DLD1 (cell line): ENCODE results near the gene SLC35F1.

Experiments
- in situ Hi-C: cut with HindIII; loops from 2 replicates; pipeline ENCODE4 v1.10.0; 2017; ENCODE audit warnings: low sequenced_read_pairs

Gene SLC35F1

DNA sequence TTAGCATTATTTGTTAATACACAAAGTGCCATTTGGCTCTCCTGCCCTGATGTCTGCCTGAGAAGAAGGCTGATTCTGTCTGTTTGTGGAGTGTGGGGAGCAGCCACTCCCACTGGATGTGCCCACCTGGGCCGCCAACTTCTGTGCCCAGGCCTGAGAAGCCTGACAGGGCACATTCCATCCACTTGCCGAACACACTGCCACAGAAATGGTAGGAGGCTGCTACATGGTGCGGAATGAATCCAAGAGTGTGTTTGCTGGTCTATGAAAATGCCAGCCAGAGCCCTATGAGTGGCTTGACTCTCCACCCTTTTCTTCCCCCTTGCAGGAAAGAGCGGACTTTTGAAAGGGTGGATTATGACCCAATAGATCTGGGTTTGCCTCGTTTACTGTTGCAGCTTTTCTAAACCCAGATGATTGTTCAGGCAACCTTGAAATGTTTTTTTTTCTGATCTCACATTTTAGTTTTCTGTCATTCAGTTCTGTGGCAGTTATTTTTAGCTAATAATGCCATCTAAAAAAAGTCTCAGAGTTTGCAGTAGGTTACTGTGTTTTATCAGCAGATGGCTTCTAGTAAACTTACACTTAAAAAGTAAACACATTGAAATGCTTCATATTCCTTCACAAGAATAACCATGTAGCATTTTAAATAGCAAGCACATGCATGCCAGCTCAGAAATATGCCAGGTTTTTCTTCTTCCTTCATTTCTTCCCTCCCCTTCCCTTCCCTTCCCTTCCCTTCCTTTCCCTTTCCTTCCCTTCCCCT, 196.5 kb downstream of the SLC35F1 start:
- in situ Hi-C loops: no loop called here

DNA sequence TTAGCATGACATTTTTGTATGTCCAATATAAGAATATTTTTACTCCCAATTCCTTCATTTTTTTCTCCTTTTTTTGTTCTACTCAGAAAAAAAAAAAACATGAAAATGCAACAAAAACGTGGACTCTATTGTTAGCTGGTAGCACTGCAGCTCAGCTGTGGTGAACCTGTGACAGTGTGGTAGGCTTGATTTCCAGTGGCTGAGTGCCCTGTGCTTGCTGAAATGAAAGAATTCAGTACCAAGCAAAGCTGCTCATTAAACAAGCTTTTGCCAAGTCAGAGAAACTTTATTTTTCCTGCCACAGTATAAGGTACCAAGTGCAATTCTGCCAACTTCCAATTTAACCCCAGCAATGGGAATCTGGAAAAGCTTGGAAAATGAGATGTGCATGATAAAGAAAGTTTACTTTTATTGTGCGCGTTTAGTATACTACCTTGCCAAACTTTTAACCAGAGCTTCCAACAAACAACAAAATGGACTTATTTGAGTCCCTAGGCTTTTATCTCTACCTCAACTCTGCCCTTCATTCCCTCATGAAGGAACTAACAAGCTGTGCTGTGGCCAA, 215.2 kb downstream of the SLC35F1 start:
- in situ Hi-C loops: no loop called here

DNA sequence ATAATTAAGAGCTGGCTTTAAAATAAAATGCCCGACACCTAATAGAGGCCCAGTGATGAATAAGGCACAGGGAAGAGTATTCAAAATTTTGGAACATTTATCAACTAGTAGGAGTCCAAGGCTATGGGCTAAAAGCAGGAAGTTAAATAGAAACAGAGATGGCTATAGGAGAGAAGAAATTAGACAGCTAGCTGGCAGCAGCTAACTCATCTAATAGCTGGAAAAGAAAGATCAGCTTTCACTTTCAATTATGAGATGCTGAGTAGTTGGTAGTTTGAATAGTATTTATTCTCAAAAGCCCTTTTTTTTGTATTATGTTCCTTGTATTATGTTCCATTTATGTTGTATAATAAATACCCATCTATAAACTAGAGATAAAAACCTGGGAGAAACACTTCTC, 215.7 kb downstream of the SLC35F1 start:
- in situ Hi-C loops: no loop called here

DNA sequence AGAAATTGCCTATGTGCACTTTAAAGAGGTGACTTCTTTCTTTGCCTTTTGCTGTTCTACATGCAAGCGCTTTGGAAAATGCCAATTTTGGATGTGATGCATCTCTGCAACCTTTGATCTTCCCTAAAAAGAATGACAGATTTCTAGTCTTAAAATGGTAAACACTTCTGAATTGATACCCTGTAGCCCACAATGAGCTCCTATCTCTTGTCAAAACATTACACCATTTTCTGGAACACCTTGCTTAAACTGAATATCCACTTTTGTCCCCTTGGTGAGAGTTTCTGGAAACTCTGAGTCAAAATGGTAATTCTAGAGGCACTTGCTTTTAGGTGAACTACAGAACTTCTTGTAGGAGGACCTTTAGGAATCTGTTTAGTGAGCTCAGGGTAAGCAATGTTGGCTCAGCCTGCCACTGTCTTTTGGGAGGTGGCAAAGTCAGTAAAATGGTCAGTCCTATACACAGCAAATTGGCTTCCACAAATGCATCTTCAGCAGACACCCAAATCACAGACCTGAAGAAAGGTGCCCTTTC, 216.5 kb downstream of the SLC35F1 start:
- in situ Hi-C loops: no loop called here

DNA sequence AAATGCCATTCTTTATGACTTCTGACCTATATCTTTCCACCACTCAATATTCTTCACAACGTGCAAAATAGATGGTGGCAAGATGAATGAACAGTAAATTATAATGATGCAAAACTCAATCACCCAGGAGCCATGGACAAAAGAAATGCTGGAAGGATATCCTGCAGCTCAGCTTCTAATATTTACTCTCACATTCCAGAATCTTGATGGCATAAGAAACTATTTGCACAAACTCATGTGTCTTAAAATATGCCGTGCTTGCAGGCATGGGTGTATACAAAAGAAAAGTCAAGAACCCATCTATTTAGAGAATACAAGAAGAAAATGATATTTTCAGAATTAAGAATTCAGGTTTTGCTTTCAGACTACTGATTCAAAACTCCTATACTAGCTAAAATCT, 217.8 kb downstream of the SLC35F1 start:
- in situ Hi-C loops: no loop called here

DNA sequence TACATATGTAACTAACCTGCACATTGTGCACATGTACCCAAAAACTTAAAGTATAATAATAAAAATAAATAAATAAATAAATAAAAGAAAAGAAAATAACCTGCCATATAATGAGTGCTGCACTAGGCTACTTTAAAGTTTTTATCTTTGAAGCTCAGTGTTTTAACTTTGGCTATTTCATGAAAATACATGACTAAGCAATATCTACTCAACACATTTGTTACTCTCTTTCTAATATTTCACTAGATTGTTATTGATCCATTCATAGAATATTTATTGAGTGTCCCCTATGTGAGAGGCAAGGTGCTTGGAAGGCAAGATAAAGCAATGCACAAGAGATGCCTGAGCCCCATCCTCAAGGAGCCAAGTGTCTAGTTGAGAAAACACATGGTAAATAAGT, 221.7 kb downstream of the SLC35F1 start:
- in situ Hi-C loops: no loop called here

DNA sequence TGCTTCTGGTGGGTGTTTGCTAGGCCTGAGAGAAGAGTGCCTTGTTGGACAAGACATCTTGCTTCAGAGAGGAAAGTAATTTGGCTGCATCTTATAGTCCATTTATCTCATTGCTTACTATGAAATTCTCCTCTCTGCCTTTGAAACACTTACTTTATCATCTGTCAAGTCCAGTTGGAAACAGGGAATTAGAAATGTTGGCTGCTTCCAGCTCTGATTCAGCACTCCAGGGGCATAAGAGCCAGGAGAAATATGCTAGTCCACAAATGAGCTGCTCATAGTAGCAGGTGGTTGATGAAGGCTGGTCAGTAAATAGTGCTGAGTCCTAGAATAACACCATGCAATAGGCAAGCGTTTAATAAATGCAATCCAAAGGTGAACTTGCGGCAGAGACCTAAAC, 227.1 kb downstream of the SLC35F1 start:
- in situ Hi-C loops: no loop called here

DNA sequence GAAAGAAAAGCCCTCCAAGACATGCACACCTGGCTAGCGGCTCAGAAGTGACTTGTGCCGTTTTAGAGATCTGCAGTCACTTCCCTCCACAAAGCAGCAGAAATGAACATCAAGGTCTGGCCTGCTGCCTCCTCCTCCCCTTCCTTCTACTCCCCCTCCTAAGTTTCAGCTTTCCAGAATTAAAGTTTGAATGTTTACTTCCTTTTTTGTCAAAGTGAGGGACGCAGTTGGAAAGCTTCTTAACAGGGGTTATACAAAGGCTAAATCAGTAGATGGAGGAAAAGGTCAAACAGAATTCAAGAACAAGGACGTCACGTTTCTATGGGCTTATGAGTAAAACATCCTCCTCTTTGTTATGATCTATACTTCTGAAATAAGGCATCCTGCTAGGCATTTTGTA, 227.7 kb downstream of the SLC35F1 start:
- in situ Hi-C loops: no loop called here

DNA sequence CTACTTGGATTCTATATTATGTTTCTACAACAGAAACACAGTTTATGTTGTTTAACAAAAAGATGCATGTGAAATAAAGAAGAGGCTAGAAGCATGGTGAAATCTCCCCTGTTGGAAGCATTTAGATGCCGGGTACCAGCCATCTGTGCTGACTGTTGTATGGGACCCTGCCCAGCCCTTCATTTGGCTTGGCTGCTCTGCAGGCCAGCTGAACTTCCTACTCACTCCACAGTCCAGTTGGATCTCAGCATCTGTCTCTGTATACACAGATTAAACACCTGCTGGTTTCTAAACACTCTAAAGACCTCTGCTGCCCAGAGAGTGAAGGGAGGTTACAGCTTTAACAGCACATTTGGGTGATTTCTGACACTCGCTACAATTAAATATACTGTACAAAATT, 228.3 kb downstream of the SLC35F1 start:
- in situ Hi-C loops: no loop called here

DNA sequence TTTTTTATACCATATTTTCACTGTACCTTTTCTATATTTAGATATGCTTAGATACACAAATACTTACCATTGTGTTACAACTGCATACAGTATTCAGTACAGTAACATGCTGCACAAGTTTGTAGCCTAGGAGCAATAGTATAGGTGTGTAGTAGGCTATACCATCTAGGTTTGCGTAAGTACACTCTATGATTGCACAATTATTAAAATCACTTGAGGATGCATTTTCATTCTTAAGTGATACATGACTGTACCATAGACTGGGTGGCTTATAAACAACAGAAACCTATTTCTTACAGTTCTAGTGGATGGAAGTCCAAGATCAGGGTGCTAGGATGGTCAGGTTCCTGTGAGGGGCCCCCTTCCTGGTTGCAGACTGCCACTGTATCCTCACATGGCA, 234.1 kb downstream of the SLC35F1 start:
- in situ Hi-C loops: no loop called here

DNA sequence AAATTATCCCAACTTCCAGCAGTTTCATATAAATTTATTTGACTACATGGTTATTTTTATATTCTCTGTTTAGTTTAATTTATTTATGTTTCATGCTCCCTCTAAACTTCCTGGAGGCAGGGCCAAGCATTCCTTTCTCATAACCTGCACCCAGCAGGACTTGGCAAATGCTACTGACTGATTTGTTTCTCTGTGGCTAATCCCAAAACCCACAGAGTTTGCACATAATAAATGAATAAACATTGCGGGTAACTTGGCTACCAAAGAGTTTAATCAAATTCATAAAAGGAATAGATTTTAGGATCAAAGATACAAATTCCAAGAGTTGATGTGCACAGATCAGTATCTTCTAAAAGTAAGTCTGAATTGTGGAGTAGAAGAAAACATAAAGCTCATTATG, 239.5 kb downstream of the SLC35F1 start:
- in situ Hi-C loops: no loop called here

DNA sequence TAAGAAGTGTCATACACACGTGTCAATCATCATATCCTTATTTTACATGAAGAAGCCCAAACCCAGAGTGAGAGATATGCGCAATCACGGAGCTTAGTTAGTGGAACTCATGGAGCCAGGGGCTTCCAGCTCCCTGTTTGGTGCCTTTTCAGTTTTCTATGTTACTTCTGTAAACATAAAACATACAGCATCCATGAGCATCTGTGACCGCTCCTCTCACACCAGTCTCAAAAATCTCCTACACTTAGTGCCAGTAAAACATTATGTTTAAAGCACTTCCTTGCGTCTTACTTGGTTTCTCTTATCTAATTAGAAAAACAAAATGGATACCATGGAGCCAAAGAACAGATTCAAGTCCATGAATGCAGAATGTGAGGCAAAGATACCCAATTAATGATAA, 240.4 kb downstream of the SLC35F1 start:
- in situ Hi-C loops: no loop called here

DNA sequence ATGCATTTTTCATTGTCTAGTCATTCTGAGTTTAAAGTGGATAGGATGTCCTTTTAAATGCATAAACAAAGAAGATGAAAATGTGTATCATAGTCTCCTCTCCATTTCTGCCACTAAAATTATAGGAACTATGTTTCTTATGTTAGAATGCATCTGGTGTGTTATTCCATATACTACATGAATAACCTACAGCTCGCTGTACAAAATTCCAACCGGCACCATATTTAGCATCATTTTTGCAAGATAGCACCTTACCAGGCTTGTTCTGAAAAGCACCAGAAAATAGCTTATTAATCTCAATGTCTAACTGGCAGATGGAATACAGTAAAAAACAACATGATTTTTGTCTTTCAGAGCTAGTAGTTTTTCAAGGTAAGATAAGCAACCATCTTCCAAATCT, 241.5 kb downstream of the SLC35F1 start:
- in situ Hi-C loops: no loop called here

DNA sequence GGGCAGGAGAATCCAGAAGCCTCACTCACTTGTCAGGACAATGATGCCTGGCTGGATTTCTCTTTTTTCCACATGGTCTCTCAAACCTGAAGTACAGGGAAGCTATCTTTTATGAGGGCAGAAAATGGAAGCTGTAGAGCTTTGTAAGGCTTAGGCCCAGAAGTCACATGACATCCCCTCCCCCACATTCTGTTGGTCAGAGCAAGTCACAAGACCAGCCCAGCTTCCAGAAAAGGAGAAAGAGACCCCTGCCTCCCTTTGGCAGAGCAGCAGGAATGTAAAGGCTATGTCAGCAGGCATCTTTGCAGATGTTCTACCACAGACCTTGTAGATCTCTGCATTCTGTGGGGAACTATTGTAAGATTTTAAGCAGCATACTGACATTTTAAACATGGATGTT, 245.5 kb downstream of the SLC35F1 start:
- in situ Hi-C loops: no loop called here

DNA sequence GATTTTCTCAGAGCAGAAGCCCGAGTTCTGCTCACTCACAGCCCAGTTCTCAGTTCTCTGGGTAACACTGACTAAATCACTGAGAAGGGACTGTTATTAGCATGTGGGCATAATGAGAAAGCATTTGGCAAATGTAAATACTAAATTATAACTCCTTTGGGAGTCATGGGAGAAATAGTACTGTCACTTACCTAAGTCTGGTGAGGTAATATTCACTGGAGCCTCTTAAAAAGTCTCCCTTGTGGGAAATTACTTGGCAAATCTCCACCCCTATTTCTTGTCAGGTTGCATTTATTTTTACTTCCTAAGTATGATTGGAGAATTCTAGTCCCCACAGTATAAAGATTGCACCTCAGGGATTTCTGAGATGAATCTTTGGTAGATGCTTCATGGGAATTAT, 254.3 kb downstream of the SLC35F1 start:
- in situ Hi-C loops: no loop called here

DNA sequence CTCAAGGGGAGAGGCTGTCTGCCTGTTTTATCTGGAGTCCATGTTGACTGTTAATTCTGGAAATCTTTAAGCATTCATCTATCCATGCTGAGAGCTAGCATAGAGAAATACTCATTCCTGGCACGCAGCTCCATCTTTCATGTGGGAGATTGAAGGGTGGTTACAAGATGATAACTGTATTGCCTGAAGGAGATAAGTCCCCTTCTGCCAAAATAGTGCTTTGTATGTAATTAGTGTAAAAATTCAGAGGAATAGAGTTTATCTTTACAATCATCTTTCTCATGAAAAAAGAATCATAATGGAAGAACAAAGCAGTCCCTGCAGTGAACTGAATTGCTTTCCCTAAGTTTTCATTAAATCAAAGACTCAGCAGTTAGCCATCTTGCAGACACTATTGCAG, 256.5 kb downstream of the SLC35F1 start:
- in situ Hi-C loops: no loop called here

DNA sequence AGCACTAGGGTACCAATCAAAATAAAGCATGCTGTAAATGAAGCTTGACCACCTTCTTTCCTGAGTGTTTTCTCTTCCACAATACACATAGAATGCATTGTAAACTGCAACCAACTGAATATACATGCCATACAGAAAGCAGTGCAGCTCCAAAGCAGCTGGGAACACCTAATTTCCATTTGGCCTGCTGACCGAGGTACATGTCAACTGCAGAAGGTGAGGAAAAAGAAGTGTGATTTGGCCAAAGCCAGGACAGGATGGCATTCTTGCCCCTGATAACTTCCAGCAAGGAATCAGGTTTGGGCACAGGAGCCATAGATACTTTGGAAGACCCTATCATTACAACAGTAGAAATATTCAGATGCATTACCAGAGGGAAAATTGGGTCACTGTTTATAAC, 258.4 kb downstream of the SLC35F1 start:
- in situ Hi-C loops: no loop called here

DNA sequence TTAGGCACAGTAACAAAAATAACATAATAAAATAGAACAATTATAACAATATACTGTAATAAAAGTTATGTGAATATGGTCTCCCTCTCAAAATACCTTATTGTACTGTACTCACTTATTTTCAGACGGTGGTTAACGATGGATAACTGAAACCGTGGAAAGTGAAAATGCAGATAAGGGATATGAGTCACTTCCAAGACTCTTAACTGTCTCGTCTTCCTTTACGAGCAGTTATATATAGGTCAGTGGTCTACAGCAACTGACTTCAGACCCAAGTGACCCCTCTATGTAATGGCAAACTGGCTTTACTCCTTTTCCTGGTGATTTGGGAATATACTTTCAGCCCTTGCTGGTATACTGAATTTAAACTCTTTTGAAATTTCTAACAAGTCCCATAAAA, 261.4 kb downstream of the SLC35F1 start:
- in situ Hi-C loops: no loop called here

DNA sequence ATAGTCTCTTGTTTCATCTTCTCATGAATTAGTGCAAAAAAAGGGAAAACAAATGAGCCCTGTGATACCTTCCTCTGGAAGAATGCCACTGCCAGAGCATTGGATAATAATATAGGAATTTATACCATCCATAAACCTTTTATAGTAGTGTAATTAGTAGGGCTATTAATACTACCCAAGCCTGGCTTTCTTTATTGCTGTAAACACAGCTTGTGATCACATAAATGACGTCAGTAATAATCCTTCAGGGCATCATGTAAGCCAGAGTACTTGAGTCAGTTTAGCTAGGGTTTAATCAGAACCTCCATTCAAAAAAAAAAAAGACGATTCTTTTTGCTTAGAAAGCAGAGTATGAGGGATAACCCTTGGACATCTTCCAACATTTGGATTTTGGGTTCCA, 264.8 kb downstream of the SLC35F1 start:
- in situ Hi-C loops: no loop called here

DNA sequence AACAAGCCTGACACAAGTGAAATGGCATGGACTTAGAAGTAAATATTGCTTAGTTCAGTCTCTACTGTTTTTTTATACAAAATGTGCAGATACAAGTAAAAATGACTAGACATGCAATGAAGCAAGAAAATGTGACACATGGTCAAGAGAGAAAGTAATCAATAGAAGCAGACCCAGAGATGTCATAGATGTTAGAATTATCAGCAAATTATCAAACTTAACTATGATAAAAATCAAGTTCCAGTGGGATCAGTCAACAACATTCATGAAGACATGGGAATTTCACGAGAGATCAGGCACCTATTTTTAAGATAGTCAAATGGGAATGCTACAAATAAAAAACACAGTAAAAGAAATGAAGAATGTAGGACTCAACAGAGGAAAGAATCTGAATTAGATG, 267.0 kb downstream of the SLC35F1 start:
- in situ Hi-C loops: no loop called here

DNA sequence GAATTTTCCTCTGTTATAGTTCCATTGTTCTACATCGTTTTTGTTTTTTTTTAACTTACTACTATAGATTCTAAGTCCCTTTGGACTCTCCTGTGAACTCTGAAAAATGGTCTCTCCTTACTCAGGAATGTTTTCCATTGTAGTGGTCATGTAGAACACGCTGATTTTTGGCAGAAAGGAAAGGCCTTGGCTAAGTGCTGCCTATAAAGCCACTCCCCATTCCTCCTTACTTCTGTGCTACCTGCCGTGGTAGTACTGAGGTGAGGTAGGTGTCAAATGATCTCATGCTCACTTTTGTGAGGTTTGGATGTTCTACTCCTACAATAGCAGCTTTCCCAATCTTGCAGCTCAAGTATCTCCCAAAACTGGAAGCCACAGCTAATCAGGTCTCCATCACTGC, 270.7 kb downstream of the SLC35F1 start:
- in situ Hi-C loops: no loop called here

DNA sequence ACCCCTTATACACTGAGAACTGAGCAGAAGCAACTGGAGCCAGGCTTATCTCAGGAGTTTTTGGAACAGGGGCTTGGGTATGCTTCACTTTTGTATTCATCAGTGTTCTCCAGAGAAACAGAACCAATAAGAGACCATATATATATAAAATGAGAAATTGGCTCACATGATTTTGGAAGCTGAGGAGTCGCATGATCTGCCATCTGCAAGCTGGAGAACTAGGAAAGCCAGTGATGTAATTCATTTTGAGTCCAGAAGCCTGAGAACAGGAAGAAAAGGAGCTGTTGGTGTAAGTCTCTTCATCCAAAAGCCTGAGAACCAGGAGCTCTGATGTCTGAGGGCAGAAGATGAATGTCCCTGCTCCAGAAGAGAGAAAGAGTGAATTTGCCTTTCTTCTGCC, 272.0 kb downstream of the SLC35F1 start:
- in situ Hi-C loops: no loop called here
